Gastrocnemius medialis (tissue), 4 donors: Measurements from ENCODE around the gene DNAH6. TPM values are rescaled to one million over a fixed set of nuclear protein-coding genes. Genes with fewer than 3 reads are reported as not detected.

Experiments
- ATAC-seq, 2 donors: fragments of 150-250 bp; one replicate each; pipeline ENCODE4 v1.9.1; 2016
- DNase-seq, 2 donors: peaks; one replicate each; pipeline ENCODE4 v3.0.0-alpha.2; 2019
- H3K27ac ChIP-seq, 4 donors: fragments of 200-600 bp; sonication (generic); 1 replicate in 1 of 4; 2 replicates in 3 of 4; pipeline ENCODE4 v1.5.1; 2016 to 2018; ENCODE audit warnings: mild to moderate bottlenecking in 2 of 4, moderate library complexity in 1 of 4
- H3K27me3 ChIP-seq, 3 donors: fragments of 200-600 bp; sonication (generic) in 2 of 3; 1 replicate in 1 of 3; 2 replicates in 2 of 3; pipeline versions ENCODE4 v1.5.1 to v1.6.0; 2016 to 2019; ENCODE audit warnings: mild to moderate bottlenecking in 1 of 3, moderate library complexity in 1 of 3
- H3K36me3 ChIP-seq, 2 donors: fragments of 200-600 bp; sonication (generic) in 1 of 2; one replicate each; pipeline ENCODE4 v1.5.1; 2017 to 2018
- H3K4me1 ChIP-seq, 2 donors: fragments of 200-600 bp; sonication (generic) in 1 of 2; one replicate each; pipeline ENCODE4 v1.5.1; 2016 to 2017; ENCODE audit warnings: mild to moderate bottlenecking in 2 of 2
- H3K4me3 ChIP-seq, 4 donors: fragments of 200-600 bp; sonication (generic) in 3 of 4; 1 replicate in 1 of 4; 2 replicates in 3 of 4; pipeline ENCODE4 v1.5.1; 2016 to 2019; ENCODE audit warnings: mild to moderate bottlenecking in 2 of 4
- H3K9me3 ChIP-seq, 3 donors: fragments of 200-600 bp; sonication (generic) in 2 of 3; 1 replicate in 1 of 3; 2 replicates in 2 of 3; pipeline ENCODE4 v1.5.1; 2016 to 2019
- CTCF ChIP-seq, 5 experiments: fragments of 450-650 bp in 3 of 5; fragments of 200-600 bp in 2 of 5; sonication (generic) in 2 of 5; IDR thresholded peaks in 4 of 5; conservative IDR thresholded peaks in 1 of 5; 1 replicate in 4 of 5; 2 replicates in 1 of 5; pipeline ENCODE4 v1.5.1; 2016 to 2019; ENCODE audit warnings: antibody characterized with exemption in 5 of 5, mild to moderate bottlenecking in 3 of 5, moderate library complexity in 3 of 5
- POLR2A ChIP-seq, 2 donors: fragments of 450-650 bp; IDR thresholded peaks; one replicate each; pipeline ENCODE4 v1.6.1; 2017; ENCODE audit warnings: antibody characterized with exemption in 2 of 2, mild to moderate bottlenecking in 2 of 2, moderate library complexity in 2 of 2
- in situ Hi-C, 4 donors: fragments of 200-750 bp; cut with MboI; loops; one replicate each; pipeline versions ENCODE4 v1.15.0 to v1.8.0; 2017; ENCODE audit warnings: low sequenced_read_pairs in 4 of 4
- intact Hi-C: fragments of 100-400 bp; cut with DNase I; formaldehyde crosslinking; loops from one replicate; pipeline ENCODE4 v1.15.1; 2023; ENCODE audit warnings: low total_unique reads
- total RNA-seq, 4 donors: library from RNA; depleted of rRNA; stranded (reverse); fragments of >200 nt; gene quantifications; one replicate each; pipeline versions ENCODE4 v1.1.0 to v1.2.3, GENCODE V29; 2016

The DNAH6 gene
- total RNA-seq, 4 donors from 2014 or later, result not detected

DNA sequence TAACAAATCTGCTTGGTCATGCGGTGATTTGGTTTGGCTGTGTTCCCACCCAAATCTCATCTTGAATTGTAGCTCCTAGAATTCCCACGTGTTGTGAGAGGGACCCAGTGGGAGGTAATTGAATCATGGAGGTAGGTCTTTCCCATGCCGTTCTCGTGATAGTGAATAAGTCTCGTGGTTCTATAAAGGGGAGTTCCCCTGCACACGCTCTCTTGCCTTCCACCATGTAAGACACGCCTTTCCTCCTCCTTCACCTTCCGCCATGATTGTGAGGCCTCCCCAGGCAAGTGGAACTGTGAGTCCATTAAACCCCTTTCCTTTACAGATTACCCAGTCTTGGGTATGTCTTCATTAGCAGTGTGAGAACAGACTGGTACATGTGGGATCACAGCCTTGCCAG lies 327.8 kb downstream of the DNAH6 start:
- in situ Hi-C loops, result no loop called here
- Histone ChIP-seq H3K4me1 (no peaks in the 10 kb centered on the region), H3K9me3 (no peaks in the 10 kb centered on the region), H3K27ac (no peak overlapping the region), H3K4me3 (no peak overlapping the region), H3K27me3 (no peaks in the 10 kb centered on the region), H3K36me3 (no peaks in the 10 kb centered on the region)
- TF ChIP-seq POLR2A (IDR thresholded peaks at IDR 0.05) (no peak), CTCF (IDR thresholded peaks at IDR 0.05 in 4 of 5, conservative IDR thresholded peaks at IDR 0.05 in 1 of 5) (no peak)
- ATAC-seq, result no peak
- intact Hi-C loops, result no loop called here
- no peak for DNase-seq

DNA sequence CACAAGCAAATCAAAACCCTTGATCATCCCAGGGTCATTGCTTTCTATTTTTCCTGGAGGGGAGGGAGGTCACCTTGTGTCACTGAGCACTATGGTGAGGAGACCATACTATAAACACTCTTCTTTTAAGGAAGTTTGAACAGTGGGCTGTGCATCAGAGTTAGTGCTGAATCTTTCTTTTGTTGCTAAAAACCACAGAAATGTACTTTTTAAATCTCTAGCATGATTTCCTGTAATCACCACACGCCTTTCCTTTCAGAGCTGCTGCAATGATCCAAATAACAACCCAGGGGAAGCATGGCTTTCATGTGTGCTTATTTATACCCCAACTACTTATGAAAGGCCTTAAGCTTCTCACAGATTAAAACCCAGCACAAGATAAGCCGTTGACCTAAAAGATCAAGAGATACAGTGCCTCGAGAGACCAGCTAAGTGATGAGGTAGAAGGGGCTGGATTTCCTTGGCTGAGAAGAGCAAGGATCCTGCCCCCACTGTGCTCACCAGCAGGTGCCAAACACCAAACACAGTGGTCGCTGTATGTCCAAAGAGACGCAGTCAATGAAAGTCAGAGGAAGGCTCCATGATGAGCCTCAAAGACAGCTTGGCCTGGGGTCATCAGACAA lies 329.9 kb downstream of the DNAH6 start:
- peak; percentile 27 to 30 for ATAC-seq
- in situ Hi-C loops, result no loop called here
- no peak overlapping the region for H3K27ac ChIP-seq

DNA sequence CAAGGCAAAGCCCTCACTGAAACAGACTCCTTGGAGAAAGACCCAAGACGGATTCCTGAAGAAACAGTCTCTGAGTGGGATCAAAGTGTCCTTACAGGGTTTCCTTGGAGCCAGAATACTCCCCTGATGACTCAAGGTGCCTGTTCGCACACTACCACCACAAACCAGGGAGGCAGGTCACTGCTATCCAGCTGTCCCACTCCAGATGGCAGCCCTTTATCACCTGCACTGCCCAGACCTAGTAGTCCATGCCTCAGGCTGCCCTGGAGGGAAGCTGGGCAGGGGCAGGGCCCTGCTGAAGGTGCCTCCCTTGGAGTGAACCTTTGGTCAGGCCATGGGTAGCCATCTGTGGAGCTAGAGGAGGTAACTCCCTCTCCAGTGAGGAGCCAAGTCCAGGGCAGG lies 330.4 kb downstream of the DNAH6 start:
- DNase-seq (no peak), ATAC-seq (no peak)
- Histone ChIP-seq H3K36me3 (no peaks in the 10 kb centered on the region), H3K4me3 (no peak overlapping the region), H3K9me3 (no peaks in the 10 kb centered on the region), H3K27me3 (no peaks in the 10 kb centered on the region), H3K27ac (no peak overlapping the region), H3K4me1 (no peaks in the 10 kb centered on the region)
- no peak for TF ChIP-seq POLR2A (IDR thresholded peaks at IDR 0.05)
- no peak for TF ChIP-seq CTCF (IDR thresholded peaks at IDR 0.05 in 4 of 5, conservative IDR thresholded peaks at IDR 0.05 in 1 of 5)
- intact Hi-C loops, result no loop called here
- in situ Hi-C loops, result no loop called here

More for the DNA sequence above, 329.9 kb downstream of the DNAH6 start:
- TF ChIP-seq CTCF (IDR thresholded peaks at IDR 0.05 in 4 of 5, conservative IDR thresholded peaks at IDR 0.05 in 1 of 5) (no peak), POLR2A (IDR thresholded peaks at IDR 0.05) (no peak)
- DNase-seq, result no peak
- H3K9me3 ChIP-seq, result no peaks in the 10 kb centered on the region
- intact Hi-C loops, result no loop called here
- H3K27me3 ChIP-seq, result no peaks in the 10 kb centered on the region
- no peaks in the 10 kb centered on the region for H3K4me1 ChIP-seq
- H3K36me3 ChIP-seq, result no peaks in the 10 kb centered on the region
- no peak overlapping the region for H3K4me3 ChIP-seq

DNA sequence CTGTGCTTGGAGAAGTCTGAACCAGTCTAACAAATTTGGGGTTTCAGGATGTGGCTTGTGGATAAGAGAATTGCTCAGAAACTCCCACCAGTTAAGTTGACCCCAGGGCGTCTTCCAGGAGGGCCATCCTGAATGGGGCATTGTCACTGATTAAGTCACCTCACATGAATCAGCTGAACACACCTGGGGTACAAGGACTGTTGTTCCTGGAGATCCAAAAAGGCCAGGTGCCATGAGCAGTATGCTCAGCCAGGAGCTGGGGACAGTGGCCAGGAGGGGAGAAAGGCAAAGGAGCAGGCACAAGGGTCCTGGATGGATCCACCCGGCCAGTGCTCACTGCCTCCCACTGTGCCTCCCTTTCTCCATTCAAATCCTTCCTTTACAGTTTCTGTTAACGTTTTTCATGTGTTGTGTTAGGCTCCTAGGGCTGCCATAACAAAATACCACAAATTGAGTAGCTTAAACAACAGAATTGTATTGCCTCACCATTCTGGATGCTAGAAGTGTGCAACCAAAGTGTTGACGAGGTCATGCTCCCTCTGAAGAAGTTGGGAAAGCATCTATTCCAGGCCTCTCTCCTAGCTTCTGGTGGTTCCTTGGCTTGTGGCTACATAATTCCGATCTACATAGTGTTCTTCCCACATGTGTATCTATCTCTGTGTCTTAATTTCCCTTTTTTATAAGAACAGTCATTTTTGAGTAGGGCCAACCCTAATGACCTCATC lies 331.2 kb downstream of the DNAH6 start:
- H3K36me3 ChIP-seq, result no peaks in the 10 kb centered on the region
- H3K27me3 ChIP-seq, result no peaks in the 10 kb centered on the region
- H3K27ac ChIP-seq, result no peak overlapping the region
- in situ Hi-C loops (no loop called here), intact Hi-C loops (no loop called here)
- no peak overlapping the region for H3K4me3 ChIP-seq
- no peak for TF ChIP-seq POLR2A (IDR thresholded peaks at IDR 0.05)
- no peak for TF ChIP-seq CTCF (IDR thresholded peaks at IDR 0.05 in 4 of 5, conservative IDR thresholded peaks at IDR 0.05 in 1 of 5)
- no peaks in the 10 kb centered on the region for H3K9me3 ChIP-seq
- no peak for ATAC-seq
- H3K4me1 ChIP-seq, result no peaks in the 10 kb centered on the region
- DNase-seq, result no peak
